Mononuclear cell (primary cell): ENCODE data around the gene DRAM1. TPM values are rescaled to one million over a fixed set of nuclear protein-coding genes. Genes with fewer than 3 reads are reported as not detected.

Experiments
- H3K27me3 ChIP-seq: 2 replicates; pipeline ENCODE4 v1.6.0; 2011; ENCODE audit warnings: low read length, control low read depth; ENCODE audit not compliant: insufficient read depth
- H3K4me1 ChIP-seq: 2 replicates; pipeline ENCODE4 v1.5.1; 2011; ENCODE audit warnings: mild to moderate bottlenecking, low read length, control low read depth; ENCODE audit not compliant: insufficient read depth
- H3K4me3 ChIP-seq: 2 replicates; pipeline ENCODE4 v1.5.1; 2011; ENCODE audit warnings: mild to moderate bottlenecking, low read length, moderate library complexity
- H3K9me3 ChIP-seq: 2 replicates; pipeline ENCODE4 v1.5.1; 2011; ENCODE audit warnings: low read depth, mild to moderate bottlenecking, control low read depth, low read length
- total RNA-seq: library from RNA; depleted of rRNA; stranded (reverse); fragments of >200 nt; gene quantifications from one replicate; pipeline ENCODE4 v1.2.3, GENCODE V29; 2012

The DRAM1 gene
- 23.6 TPM for total RNA-seq

DNA sequence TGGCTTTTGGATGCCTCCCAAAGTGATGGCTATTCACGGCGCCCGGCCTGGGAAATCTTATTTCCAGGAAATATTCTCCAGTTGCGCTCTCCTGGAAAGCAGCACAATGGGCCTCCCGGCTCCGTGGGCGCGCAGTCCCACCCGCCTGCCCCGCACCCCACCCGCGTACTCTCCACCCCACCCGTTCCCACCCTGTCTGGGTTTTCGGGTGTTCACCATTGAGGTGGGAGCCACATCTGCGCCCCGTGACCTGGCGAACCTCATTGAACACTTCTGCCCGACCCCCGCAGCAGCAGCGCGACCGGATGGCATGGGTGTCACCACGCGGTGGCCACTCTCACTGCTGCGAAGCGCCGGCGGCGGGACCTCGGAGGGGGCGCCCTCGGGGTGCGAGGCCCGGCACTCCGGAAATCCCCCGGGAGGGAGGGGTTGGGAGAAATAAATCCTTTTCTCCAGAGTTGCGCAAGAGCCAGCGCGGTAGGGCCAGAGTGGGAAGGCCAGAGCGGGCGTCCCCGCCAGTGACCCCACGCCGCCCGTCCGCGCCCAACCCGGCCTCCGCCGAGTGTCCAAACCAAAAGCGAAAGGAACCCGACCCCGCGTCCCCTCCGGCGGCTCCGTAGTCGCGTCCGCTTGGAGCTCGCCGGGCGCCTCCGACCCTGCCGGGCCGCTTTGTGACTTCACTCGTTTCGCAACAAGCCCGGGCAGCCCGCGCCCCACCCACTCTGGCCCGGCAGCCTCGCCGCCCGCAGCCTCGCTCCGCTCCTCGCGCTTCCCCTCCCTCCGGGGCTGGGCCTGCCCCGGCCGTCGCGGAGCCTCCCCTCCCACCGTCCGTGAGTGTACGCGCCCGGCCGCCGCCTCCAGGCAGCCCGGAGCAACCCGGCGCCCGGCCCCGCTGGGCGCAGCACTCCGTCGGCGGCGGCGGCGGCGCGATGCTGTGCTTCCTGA lies at the start of gene DRAM1:
DRAM1 (plus strand) TSS at position 720 of the 945 bp plus-strand sequence; CDS start at position 930, 210 bp downstream.
- no peaks in the 10 kb centered on the region for H3K27me3 ChIP-seq
- H3K9me3 ChIP-seq: no peaks in the 10 kb centered on the region
- peak within 1 kb of the TSS; percentile 81 for H3K4me3 ChIP-seq
- peaks cover 55% of the 10 kb centered on the region for H3K4me1 ChIP-seq

DNA sequence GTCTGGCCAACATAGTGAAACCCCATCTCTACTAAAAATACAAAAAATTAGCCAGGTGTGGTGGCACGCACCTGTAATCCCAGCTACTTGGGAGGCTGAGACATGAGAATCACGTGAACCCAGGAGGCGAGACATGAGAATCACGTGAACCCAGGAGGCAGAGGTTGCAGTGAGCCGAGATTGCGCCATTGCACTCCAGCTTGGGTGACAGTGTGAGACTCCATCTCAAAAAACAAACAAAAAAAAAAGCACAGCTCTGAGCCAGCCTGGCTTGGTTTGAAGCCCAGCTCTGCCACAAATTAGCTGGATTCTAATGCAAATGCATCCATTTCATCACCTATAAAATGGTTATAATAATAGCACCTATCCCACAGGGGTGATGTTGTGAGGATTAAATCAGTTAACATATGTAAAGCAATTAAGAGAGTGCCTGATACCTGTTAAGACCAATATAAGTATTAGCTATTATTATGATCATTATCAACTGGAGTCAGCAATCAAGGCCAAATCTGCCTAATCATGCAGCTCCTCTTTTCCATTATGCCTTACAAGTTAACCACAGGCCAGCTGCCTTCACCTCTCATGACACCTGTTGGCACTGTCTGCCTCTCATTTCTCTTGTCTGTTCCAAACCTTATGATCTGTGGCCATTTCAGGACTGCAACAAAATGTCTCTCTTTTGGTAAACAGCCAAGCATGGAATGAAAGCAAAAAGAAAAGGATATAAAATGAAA lies 48.8 kb upstream of the DRAM1 start:
- Histone ChIP-seq H3K9me3 (no peaks in the 10 kb centered on the region), H3K27me3 (no peaks in the 10 kb centered on the region), H3K4me3 (no peak overlapping the region), H3K4me1 (peaks cover 60% of the 10 kb centered on the region)

DNA sequence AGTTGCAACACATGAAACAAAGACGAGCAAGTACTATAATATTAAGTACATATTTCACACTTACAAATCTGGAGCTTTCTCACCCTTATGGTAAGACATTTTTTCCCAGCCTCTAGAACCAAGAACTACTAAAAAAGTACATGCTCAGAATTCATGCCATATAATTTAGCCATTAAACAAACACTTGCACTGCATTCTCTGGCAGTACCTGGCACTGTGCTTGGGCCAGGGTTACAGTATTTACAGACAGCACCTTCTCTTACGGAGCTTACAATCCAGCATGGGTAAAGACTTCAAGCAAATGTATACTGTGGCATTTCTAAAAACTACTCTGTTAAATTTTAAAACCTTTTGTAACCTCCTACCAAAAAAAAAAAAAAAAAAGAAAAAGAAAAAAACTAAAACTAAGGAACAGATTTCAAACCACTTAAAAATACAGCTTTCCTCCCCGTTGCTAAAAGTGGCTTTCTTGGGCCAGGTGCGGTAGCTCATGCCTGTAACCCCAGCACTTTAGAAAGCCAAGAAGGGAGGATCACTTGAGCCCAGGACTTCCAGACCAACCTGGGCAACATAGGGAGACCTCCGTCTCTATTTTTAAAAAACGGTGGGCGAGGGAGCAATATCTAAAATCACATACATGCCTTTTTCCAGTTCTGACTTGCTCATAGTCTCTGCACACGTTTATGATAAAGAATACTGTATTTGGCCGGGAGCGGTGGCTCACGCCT lies 47.6 kb upstream of the DRAM1 start:
- peaks cover 49% of the 10 kb centered on the region for H3K4me1 ChIP-seq
- no peaks in the 10 kb centered on the region for H3K27me3 ChIP-seq
- no peaks in the 10 kb centered on the region for H3K9me3 ChIP-seq
- H3K4me3 ChIP-seq: peak overlapping the region; percentile 90

DNA sequence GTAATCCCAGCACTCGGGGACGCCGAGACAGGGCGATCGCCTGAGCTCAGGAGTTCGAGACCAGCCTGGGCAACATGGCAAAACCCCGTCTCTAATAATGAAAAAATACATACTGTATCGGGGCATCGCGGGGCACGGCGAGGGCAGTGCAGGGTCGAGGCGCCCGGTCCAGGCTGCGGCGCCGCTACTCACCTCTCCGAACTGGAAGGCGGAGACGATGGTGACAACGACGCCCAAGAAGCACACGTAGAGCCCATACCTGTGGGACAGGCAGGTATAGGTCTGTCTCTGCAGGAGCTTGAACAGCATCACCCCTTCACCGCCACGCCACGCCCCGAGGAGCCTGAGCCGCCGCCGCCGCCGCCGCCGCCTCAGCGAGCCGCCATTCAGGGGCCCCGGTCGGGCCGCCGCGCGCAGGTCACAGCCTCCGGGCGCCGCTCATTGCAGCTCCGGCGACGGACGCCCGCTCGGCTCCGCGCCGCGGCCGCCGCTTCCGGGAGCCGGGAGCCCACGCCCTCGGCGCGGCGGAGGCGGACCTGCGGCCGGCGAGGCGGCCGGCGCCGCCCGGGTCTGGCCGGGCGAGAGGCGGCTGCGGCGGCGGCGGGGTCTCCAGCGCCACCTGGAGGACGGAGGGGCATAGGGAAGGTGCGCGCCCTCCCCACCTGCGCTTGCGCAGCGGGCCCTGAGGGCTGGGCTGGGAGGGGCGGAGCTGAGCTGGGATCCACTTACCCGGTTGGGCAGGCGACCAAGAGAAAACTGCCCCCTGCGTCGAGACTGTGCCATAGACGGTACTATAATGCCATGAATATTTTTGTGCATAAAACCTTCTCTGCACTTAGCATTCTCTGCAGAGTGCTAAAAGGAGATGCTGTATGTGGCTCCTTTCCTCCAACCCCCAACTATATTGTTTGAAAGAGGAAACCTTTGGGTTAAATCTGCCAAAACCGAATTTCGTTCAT lies 46.7 kb upstream of the DRAM1 start, which contains the start of gene GNPTAB:
GNPTAB (minus strand) TSS at position 593 of the 959 bp plus-strand sequence; CDS start at position 309, 284 bp downstream.
- peaks cover 46% of the 10 kb centered on the region for H3K4me1 ChIP-seq
- no peaks in the 10 kb centered on the region for H3K27me3 ChIP-seq
- no peaks in the 10 kb centered on the region for H3K9me3 ChIP-seq
- peak within 1 kb of the TSS; percentile 90 for H3K4me3 ChIP-seq

- no peaks in the 10 kb centered on the region for H3K27me3 ChIP-seq
- H3K4me1 ChIP-seq: peaks cover 38% of the 10 kb centered on the region
- H3K4me3 ChIP-seq: no peak overlapping the region
- H3K9me3 ChIP-seq: no peaks in the 10 kb centered on the region
Measured at GRCh38 chr12:101832030-101832429, 45.4 kb upstream of the DRAM1 start.

- Histone ChIP-seq H3K9me3 (no peaks in the 10 kb centered on the region), H3K27me3 (no peaks in the 10 kb centered on the region), H3K4me3 (no peak overlapping the region), H3K4me1 (peaks cover 22% of the 10 kb centered on the region)
Measured at GRCh38 chr12:101838628-101839323, 38.6 kb upstream of the DRAM1 start.

- Histone ChIP-seq H3K4me1 (peaks cover 22% of the 10 kb centered on the region), H3K4me3 (no peak overlapping the region), H3K9me3 (no peaks in the 10 kb centered on the region), H3K27me3 (no peaks in the 10 kb centered on the region)
Measured at GRCh38 chr12:101839324-101840283, 37.8 kb upstream of the DRAM1 start.

GRCh38 chr12:101841069-101841468 lies 36.3 kb upstream of the DRAM1 start:
- peaks cover 22% of the 10 kb centered on the region for H3K4me1 ChIP-seq
- no peaks in the 10 kb centered on the region for H3K27me3 ChIP-seq
- H3K9me3 ChIP-seq: no peaks in the 10 kb centered on the region
- no peak overlapping the region for H3K4me3 ChIP-seq

- H3K9me3 ChIP-seq: no peaks in the 10 kb centered on the region
- no peak overlapping the region for H3K4me3 ChIP-seq
- H3K27me3 ChIP-seq: no peaks in the 10 kb centered on the region
- no peaks in the 10 kb centered on the region for H3K4me1 ChIP-seq
Measured at GRCh38 chr12:101845137-101845711, 32.2 kb upstream of the DRAM1 start.

DNA sequence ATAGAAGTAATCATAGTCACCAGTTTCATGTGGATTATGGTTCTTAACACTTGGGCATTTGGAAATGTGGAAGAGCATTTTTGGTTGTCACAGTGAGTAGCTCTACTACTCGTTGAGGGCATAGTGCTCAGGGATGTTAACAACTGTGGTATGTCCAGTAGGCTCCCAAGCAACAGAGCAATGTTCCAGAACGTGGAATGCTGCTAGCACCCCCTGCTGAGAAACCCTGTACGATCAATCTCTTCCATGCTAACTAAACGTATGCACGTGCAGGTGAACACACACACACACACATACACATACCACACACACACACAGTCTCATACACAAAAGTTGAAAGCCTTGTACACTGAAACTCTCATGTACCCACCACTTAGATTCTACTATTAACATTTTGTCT lies 30.1 kb upstream of the DRAM1 start:
- H3K4me1 ChIP-seq: peaks cover 8% of the 10 kb centered on the region
- H3K9me3 ChIP-seq: no peaks in the 10 kb centered on the region
- H3K27me3 ChIP-seq: no peaks in the 10 kb centered on the region
- H3K4me3 ChIP-seq: no peak overlapping the region

DNA sequence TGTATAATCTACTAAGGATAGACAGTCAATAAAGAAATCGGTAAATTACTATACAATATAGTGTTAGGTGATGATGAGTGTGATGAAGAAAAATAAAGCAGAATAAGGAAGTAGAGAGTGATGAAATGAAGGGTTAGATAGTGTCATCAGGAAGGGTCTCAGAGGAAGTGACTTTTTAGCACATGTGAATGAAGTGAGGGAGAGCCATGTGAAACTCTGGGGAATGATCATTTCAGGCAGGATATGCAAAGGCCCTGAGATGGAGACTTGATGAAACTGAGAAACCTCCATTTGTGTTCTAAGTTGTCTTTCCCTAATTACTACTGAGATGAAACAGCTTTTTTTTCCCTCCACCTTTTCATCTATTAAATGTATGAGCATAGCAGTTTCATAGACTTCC lies 27.2 kb upstream of the DRAM1 start:
- Histone ChIP-seq H3K4me1 (peaks cover 21% of the 10 kb centered on the region), H3K4me3 (no peak overlapping the region), H3K9me3 (no peaks in the 10 kb centered on the region), H3K27me3 (no peaks in the 10 kb centered on the region)

DNA sequence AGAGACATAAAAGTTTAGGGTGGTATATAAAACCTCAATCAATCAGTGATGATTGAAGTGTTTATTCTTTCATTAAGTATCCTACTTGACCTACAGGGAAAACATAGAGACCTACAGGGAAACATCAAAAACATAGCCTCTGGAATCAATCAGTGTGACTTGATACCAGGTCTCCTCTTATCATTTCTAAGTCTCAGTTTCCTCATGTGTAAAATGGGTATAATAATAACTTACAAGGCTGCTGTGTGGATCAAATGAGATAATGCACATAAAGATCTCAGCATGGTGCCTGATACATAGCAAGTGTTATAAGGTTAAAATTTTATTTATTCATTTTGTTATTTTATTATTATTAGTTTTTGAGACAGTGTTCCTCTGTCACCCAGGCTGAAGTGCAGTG lies 24.4 kb upstream of the DRAM1 start:
- H3K4me3 ChIP-seq: no peak overlapping the region
- no peaks in the 10 kb centered on the region for H3K27me3 ChIP-seq
- H3K9me3 ChIP-seq: no peaks in the 10 kb centered on the region
- H3K4me1 ChIP-seq: peaks cover 47% of the 10 kb centered on the region
